H54 (cell line): ENCODE measurements around the gene MAN1C1.

Experiments
- DNase-seq: peaks from one replicate; pipeline ENCODE4 v3.0.0; 2011; ENCODE audit warnings: low spot score, mixed read lengths; ENCODE audit not compliant: insufficient read length
- FAIRE-seq: peaks from 3 replicates; lab custom pipeline; 2011; peaks lifted over from hg19 to GRCh38; lab: Jason Lieb, UNC
- POLR2A ChIP-seq: IDR thresholded peaks from 2 replicates; pipeline ENCODE4 v1.6.1; 2011; ENCODE audit warnings: low read depth, mild to moderate bottlenecking, low read length

MAN1C1 gene

DNA sequence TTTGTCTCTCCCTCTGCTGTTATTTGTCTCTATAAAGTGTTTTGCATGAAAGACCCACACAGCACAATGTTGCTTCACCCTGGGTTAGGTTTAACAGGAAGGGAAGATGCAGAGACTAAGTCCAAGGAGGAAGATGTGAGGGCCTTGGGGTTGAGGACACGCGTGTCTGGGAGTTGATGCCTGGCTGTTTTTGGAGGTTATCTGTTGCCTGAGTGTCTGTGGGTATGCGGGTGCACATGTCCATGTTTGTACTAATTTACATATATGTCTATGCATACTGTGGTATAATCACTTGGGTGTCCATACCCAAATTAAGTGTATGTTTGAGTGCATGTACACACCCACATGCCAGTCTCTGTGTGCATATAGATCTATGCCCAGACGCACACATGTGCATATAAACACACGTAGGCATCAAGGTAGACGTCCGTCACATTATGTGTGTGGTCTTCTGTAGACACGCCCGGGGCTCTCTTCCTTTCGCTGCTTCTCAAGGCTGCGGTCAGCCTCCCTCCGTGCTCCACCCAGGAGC is 962 bp upstream of the MAN1C1 start:
- peak; percentile 23 for DNase-seq
- FAIRE-seq, result no peak
- no peak for TF ChIP-seq POLR2A

DNA sequence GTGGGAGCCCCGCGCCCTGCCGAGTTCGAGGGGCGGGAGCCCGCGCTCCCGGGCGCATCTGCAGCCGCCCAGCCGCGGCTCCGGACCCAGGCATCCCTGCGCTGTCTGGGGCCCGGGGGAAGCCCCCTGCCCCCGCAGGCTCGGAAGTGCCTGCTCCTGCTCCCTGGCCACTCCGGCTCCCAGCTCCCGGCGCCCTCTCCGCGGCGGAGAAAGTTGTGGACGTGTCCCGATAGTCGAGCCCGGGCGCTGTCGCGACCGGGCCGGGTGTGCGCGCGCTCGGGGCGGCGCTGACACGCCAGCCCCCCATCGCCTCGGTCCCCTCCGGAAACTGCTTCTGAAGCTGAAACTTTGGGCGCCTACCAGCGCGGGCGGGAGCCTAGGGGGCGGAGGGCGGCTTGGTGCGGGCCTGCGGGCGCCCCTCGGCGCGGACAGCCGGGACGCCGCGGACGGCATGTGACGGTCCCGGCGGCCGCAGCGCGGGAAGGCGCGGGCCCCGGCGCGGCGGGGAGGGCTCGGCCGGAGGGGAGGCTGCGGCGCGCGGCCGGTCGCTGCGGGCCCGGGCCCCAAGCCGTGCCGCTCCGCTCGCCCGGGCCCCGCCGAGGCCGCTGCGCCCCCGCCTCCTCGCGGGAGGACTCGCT is 515 bp downstream of the MAN1C1 start:
- no peak for DNase-seq
- no peak for FAIRE-seq
- TF ChIP-seq POLR2A, result no peak

DNA sequence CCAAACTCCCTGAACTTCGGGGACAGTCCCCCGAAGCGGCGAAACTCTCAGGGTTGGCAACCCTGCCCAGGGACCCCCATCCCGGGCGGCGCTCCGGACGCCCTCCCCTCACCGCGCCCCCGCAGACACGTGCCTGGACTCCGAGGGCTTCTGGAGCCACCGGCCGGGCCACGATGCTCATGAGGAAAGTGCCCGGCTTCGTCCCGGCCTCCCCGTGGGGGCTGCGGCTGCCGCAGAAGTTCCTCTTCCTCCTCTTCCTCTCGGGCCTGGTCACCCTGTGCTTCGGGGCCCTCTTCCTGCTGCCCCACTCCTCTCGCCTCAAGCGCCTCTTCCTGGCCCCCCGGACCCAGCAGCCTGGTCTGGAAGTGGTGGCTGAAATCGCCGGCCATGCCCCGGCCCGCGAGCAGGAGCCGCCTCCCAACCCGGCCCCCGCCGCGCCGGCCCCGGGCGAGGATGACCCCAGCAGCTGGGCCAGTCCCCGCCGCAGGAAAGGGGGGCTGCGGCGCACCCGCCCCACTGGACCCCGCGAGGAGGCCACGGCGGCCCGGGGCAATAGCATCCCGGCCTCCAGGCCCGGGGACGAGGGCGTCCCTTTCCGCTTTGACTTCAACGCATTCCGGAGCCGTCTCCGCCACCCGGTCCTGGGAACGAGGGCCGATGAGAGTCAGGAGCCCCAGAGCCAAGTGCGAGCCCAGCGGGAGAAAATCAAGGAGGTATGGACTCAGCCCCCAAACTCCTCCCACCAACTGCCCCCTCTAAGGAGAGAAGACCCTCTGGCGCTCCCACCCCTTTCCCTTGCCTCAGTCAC is 1.2 kb downstream of the MAN1C1 start:
- no peak for TF ChIP-seq POLR2A
- DNase-seq (no peak), FAIRE-seq (no peak)

DNA sequence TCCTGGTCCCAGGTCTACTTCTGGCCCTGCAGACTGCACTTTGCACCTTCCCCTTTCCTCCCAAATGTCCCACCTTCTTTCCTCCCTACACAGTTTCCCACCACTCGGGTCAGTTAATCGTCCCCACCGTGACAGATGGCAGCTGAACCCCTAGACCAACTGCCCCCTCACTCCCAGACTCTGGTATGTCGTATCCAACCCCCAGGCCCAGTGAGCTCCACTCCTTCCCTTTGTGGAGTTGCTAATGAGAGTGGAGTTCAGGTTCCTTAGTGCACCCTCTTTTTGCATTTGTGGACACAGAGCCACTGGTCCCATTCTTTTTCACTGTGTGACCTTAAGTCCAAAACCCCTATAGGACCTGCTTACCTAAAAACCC is 1.8 kb downstream of the MAN1C1 start:
- FAIRE-seq (no peak), DNase-seq (no peak)
- no peak for TF ChIP-seq POLR2A

DNA sequence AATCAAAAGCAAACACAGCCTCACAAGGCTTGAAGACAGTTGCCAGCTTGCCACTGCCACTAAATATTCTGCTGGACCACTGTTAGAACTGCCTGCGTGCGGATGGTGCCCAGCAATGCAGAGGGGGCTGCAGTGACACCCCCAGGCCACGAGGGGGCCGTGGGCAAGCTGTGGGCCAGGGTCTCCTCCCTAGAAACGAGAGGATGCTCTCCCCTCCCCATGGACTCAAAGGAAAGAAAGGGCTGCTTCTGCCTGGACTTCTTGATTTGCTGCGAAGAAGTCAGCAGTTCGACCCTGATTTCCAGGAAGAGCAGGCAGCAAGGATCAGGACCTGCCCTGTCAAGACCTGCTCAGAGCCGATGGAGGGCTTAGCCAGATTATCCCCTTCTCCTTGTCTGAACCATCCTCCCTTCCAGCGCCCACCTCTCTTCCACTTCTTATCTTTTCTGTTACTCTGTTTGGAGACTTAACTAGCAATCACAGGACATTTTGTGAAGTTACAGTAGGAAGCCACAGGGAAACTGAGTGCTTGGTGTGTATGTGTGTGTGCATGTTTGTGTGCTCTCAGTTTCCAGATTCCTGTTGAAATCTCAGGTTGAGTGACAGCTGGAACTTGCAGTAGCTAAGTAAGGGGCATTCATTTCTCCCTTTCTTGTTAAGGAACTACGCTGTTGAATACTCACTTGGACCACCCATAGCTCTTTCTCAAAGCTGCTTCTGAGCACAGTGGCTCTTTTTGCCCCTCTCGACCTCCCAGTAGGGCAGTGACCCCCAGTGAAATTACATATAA is 2.7 kb downstream of the MAN1C1 start:
- DNase-seq (no peak), FAIRE-seq (no peak)
- TF ChIP-seq POLR2A, result no peak

DNA sequence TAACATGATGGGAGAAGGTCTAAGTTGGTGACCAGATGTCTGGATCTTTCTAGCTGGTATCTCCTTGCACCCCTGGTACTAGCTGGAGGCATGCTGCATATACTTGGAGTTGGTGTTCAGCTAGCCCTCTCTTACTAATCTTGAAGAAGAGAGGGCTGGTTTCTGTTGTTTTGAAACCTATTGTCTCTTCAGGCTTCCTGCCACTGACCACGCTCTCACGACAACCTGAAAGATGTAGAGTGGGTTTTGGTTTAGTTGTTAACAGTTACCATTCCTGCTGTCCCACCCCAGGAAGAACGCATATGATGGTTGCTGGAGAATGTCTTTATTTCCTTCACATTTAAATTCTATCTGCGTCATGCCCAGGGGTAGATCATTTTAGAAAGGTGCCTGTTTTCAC is 3.6 kb downstream of the MAN1C1 start:
- DNase-seq (no peak), FAIRE-seq (no peak)
- no peak for TF ChIP-seq POLR2A

DNA sequence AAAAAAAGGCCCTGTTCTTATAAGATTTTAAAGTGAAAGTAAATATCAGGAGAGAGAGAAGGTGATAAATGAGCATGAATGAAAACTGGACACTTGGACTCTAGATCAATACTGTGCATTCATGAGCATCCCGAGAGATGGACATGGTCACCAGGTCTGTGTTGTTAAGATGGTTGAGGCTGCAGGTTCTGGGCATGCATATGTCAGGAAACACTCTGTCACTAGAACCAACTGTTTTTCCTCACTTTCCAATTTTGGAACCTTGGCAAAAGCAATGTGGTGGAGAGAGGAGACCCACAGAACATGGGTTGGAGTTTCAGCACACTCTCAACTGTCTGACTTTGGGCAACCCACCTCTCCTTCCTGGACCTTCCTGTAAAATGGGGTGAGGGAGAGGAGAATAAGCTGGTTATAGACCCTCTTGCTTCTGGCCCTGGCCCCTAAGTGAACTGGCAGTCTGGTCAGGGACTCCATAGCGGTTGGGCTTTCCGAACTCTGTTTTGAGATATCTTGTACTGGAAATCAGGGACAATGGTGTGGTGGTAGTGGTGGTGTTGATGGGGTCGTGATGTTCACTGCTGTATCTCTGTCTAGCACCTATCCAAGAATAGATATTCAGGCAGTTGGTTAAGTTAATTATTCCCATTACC is 4.2 kb downstream of the MAN1C1 start:
- DNase-seq, result no peak
- FAIRE-seq, result no peak
- TF ChIP-seq POLR2A, result no peak

DNA sequence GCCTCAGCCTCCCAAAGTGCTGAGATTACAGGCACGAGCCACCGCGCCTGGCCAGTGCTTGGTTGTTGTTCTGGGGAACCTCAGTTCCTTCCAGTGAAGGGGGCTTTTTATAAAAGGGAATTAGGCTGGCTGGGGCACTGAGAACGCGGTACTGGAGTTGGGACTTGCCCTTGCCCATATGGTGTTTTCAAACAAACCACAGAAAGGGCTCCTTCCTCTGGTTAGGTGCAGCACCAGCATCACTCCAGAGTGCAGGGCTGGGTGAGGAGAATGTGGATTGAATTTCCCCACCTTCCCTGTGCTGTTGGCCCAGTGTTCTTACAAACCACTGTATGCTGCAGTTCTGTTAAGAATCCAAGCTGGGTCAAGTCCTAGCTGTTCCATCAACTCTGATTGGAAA is 5.3 kb downstream of the MAN1C1 start:
- FAIRE-seq (no peak), DNase-seq (no peak)
- TF ChIP-seq POLR2A, result no peak

DNA sequence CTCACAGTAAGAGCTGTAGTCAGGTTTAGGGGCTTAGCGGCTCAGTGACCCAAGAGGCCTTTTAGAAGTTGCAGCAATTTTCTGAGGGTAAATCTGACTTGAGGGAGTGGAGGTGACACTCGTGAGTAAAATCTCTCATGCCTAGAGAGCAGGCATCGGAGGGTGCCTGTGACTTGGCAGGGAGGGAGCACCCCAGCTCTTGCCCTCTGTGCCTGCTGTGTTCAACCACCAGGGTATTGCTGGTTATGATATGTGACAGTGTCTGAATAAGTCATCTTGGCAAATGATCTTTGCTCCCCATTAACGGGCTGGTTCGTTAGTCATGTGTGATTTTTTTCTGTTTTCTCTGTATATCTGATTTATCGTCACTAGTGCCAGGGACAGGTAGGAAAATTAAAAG is 5.9 kb downstream of the MAN1C1 start:
- no peak for FAIRE-seq
- TF ChIP-seq POLR2A, result no peak
- no peak for DNase-seq

DNA sequence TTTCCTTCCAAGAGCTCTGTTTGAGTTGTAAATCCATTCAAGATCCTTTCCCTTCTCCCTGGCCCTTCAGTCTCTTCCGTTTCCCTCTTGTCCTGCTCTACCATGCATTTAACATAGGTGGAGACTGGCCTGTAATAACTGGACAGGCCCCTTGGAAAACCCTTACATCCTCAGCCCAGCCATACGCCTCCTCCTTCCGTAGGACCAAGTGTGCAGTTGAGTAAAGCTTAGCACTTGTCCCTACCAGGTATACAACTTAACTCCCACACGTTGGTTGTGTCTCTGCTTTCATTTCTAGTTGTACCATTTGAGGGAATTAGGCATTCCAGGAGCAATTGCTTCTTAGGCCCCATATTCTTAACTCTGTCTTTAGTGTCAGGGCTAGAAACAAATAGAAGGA is 6.4 kb downstream of the MAN1C1 start:
- DNase-seq, result no peak

DNA sequence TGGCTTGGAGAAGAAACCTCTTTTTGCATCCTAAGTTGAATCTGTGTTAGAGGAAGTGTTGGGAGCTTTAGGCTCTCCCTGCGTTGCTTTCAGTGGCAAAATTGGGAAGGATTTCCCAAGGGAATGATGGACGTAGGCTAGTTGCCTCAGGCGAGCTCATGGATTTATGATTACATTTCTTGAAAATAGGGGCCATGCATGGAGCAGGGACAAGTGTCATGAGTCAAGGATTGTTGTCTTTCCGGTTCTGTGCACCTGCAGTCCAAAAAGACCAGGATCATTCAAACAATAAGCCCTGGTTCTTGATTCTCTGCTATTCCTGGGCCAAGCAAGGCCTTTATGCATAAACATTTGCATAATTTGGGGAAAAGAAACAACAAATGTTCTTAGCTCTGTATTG is 7.1 kb downstream of the MAN1C1 start:
- no peak for DNase-seq
- no peak for TF ChIP-seq POLR2A
- no peak for FAIRE-seq

More for the DNA sequence above, 6.4 kb downstream of the MAN1C1 start:
- no peak for TF ChIP-seq POLR2A
- FAIRE-seq, result no peak

DNA sequence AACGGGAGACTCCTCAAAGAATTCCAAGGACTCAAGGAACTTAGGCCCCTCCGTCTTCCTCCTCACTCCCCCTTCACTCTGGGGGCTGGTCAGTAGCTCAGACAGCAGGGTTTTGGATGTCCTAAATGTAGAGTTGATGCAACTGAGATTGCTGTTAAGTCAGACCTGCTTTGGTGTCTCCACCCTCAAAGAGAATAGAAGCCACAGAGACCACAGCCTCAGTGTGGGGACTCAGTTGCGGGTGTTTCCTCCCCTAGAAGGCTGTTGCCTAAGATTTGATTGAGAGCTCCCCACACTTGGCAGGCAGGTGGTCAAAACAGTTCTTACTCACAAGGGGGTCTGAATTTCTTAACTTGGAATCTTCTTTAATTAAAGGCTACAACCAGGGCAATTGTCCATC is 7.6 kb downstream of the MAN1C1 start:
- FAIRE-seq, result no peak
- TF ChIP-seq POLR2A, result no peak
- no peak for DNase-seq

DNA sequence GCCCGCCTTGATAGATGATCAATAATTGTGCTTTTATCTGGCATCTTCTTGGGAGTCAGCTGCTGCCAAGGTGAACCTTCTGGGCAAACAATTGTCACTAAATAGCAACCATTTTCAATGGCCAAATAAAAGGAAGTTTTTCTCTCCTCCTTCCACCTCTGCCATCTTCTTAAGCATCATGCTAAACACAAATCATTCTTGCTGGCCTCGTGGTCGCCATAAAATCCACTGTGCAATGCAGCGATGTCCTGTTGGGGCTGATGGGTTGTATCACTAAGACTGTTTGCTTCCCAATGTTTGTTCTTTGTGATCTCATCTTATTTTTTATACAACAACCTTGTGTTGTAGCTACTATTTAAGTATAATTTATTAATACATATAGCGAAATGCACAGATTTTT is 8.0 kb downstream of the MAN1C1 start:
- DNase-seq (no peak), FAIRE-seq (no peak)
- TF ChIP-seq POLR2A, result no peak
